NCI-H82 treated with DMSO at 0.1 percent for 48 hours (cell line): Measurements from ENCODE around the gene RELCH.
"Not testable (repeated sequence)": the region's sequence is repeated elsewhere in the genome, so short reads cannot be mapped to it uniquely, and the experiment has no call there.

Experiments used
- DNase-seq: peaks from one replicate; lab custom pipeline; 2025; ENCODE audit not compliant: unreplicated experiment; lab: John Stamatoyannopoulos, UW

RELCH gene

GRCh38 chr18:62186774-62187542 is at the start of gene RELCH, which contains the start of gene PIGN:
RELCH (plus strand) TSS chr18:62187255; CDS start chr18:62187506, 251 bp downstream.
PIGN (minus strand) TSS chr18:62187056; CDS start chr18:62161353, 25,703 bp downstream.
- DNase-seq: peak; percentile 96

GRCh38 chr18:62138461-62139235 is 48.4 kb upstream of the RELCH start:
- DNase-seq: no peak

DNA sequence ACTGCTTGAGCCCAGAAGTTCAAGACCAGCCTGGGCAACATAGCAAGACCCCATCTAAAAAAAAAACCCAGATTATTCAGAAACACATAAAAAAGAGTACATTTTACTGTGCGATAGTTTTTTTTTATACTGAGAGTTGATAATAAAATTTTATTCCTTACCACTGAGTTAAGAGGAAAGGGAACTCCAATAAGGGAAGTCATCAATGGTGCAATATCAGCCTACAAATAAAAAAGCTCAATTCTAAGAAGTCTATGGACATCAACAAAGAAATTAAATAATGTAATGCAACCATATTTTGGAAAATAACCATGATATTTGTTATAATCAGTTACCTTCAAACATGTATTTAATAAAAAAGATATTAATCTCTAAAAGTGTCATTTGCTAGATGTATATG is 46.8 kb upstream of the RELCH start:
- DNase-seq: no peak

GRCh38 chr18:62144338-62144737 is 42.7 kb upstream of the RELCH start:
- DNase-seq: no peak

GRCh38 chr18:62151068-62151771 is 35.8 kb upstream of the RELCH start:
- no peak for DNase-seq

DNA sequence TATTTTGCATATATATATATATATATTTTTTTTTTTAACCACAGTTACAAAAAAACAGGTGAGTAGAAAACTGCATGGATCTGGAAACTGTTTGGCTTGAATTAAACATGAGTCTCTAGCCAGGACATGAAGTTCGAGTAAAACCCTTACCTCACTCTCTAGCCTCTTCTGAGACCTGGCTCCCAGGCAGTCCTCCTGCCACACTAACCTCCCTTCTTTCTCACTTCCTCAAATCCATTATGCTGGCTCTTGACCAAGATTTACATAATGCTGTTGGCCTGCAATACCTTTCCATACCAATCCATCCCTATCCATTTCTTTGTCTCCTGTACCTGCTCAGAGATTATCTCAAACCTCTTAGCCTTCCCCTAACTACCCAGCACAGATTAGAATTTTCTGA is 34.2 kb upstream of the RELCH start:
- DNase-seq: no peak

DNA sequence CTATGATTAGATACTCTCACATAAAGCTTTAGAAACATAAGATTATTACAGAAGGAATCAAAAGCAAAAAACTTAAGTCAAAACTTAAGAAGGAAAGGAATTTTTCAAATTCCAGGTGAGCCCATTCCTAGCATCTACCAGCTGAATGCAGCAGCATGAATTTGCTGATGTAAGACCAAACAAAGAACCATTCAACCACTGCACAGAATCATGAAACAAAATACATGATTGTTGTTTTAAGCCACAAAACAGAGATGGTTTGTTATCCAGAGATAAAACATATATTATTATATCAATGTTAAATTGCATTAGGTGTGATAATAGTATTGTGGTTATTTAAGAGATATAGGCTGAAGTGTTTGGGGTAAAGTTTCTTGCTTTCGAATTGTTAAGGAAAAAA is 29.2 kb upstream of the RELCH start:
- no peak for DNase-seq

DNA sequence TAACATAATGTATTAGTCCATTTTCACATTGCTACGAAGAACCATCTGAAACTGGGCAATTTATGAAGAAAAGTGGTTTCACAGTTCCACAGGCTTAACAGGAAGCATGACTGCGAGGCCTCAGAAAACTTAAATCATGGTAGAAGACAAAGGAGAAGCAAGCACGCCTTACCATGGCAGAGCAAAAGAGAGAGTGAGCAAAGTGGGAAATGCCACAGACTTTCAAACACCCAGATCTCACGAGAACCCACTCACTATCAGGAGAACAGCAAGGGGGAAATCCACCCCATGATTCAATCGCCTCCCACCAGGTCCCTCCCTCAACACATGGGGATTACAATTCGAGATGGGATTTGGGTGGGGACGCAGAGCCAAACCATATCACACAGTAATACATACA is 22.7 kb upstream of the RELCH start:
- no peak for DNase-seq

DNA sequence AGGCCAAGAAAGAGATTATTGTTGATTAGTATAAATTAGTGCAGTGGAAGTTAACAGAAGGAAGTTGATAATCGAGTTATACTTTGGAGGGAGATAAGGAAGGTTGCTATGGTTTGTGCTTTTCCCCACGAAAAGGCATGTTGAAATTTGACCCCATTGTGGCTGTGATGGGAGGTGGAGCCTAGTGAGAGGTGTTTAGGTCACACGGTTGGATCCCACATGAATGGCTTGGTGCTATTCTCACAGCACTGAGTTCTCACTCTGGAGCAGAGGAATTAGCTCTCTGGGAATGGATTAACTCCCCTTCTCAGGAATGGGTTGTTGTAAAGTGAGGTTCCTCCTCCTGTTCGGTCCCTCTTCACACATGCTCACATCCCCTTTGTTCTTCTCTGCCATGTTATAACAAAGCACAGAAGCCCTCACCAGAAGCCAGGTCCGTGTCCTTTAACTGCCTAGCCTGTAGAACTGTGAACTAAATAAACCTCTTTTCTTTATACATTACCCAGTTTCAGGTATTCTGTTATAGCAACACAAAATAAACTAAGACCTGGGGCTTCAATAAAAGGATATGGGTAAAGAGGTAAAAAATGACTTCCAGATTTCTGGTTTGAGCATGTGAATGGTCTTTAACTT is 22.1 kb upstream of the RELCH start:
- no peak for DNase-seq

DNA sequence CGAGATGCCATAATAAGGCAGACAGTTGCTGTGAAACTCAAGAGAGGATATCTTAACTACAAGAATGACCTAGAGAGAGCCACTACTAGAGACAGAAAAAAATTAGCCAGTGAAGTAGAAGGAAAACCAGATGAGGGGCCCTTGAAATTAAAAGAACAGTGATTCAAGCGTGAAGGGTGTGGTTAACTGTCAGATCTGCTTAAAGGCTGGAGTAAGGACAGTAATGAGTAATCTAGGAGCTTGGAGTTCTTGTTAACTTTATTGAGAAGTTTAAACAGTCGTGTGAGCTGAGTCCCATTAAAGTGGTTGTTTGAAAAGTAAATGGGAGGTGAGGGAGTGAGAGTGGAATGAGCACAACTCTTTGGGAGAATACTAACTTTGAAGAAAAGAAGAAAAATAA is 21.5 kb upstream of the RELCH start:
- no peak for DNase-seq

- DNase-seq: not testable (repeated sequence)
These were observed 20.5 kb upstream of the RELCH start for GRCh38 chr18:62166524-62166923.

- no peak for DNase-seq
These were observed 16.2 kb upstream of the RELCH start for GRCh38 chr18:62170857-62171256.

DNA sequence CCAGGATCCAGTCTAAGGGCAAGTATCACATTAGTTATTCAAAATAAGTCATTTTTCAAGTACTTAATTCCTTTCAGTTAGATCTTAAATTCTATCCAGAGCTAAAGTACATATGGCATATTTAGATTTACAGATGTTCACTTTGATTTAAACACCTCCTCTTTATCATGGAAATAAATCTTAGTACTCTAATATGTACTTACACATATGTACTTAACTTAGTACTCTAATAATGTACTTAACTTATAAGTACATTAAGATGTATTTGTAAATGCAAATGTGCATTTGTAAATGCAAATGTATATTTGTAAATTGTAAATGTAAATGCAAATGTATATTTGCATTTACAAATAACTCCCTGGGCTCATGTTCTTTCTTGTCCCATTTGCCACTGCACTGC is 14.8 kb upstream of the RELCH start:
- no peak for DNase-seq

DNA sequence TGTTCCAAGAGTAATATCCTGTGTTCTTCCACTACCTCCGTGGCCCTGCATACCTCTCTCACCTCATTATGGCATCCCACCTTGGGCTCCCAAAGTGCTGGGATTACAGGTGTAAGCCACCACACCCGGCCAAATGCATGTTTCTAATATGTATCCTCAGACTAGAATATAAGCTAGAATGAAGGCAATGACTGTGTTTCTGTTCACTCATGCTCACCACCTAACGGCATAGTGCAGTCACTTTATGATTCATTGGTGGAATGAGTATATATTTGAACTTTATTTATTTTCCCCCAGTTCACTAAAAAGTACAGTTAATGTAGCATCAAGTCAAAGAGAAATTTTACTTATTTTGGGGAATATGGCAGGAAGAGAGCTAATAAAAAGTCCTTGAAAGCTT is 11.5 kb upstream of the RELCH start:
- no peak for DNase-seq

DNA sequence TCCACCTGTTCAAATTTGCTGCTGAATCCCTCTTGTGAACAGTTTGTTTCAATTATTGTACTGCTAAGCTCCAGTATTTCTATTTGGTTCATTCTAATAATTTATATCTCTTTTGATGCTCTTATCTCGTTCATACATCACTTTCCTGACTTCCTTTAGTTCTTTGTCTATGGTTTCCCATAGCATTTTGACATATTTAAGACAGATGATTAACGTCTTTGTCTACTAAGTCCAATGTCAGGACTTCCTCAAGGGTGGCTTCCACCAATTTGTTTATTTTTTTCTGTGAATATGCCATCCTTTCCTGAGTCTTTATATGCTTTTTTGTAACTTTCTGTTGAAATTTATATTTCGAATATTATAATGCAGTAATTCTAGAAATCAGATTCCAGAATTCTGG is 9.8 kb upstream of the RELCH start:
- DNase-seq: no peak

GRCh38 chr18:62179213-62179612 is 7.8 kb upstream of the RELCH start:
- no peak for DNase-seq

DNA sequence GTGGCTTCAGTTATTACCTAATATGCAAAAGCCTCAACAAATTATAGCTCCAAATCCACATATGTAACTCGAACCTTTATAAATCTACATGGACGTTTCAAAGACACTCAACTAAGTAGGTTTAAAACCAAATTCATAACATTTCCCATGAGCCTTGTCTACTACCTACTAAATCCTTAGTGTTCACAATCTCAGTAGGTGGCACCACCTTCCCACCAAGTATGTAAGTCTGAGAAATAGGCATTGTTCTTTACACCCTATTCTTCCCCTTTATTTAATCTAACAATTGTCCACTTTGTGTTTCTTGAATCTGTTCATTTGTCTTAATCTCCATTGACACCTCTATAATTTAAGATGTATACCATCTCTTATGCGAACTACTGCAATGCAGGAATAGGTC is 4.8 kb upstream of the RELCH start:
- no peak for DNase-seq

DNA sequence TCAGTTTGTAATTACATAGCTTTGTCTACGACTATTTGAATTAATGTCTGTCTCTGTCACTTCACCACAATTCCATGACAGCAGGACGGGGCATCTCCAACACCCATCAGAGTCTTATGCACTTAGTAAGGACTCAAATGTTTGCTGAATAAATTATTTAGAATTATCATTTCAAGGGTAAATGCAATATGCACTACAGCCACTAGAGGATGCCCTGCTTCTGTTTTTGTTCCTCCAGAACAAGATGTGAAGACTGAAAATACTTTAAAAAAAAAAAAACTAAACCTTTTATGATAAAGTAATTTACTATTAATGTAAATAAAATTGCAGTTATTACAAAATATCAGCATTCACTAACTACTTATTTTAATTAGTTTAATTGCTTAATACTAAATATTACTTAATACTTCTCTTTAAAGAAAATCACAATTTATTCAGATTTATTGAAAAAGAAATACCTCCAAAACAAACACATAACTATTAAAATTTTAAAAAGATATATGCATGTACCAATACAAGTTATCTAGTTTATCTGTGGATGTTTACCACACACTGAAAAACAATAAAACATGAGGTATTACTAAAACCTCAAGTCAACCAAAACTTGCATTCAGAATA is 3.4 kb upstream of the RELCH start:
- DNase-seq: peak; percentile 14

DNA sequence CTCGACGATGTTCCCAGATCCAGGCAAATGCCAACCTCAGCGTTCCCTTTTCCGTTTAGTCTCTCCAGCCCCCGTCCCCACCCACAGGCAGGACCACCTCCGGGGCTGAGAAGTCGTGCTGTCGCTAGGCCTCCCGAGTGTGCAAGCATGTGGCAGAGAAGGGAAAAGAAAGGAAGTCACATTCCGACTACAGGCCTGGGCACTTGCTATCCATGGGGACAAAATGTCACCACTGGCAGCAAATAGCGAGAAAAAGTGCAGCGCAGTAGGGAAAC is 619 bp upstream of the RELCH start:
- DNase-seq: peak; percentile 53

DNA sequence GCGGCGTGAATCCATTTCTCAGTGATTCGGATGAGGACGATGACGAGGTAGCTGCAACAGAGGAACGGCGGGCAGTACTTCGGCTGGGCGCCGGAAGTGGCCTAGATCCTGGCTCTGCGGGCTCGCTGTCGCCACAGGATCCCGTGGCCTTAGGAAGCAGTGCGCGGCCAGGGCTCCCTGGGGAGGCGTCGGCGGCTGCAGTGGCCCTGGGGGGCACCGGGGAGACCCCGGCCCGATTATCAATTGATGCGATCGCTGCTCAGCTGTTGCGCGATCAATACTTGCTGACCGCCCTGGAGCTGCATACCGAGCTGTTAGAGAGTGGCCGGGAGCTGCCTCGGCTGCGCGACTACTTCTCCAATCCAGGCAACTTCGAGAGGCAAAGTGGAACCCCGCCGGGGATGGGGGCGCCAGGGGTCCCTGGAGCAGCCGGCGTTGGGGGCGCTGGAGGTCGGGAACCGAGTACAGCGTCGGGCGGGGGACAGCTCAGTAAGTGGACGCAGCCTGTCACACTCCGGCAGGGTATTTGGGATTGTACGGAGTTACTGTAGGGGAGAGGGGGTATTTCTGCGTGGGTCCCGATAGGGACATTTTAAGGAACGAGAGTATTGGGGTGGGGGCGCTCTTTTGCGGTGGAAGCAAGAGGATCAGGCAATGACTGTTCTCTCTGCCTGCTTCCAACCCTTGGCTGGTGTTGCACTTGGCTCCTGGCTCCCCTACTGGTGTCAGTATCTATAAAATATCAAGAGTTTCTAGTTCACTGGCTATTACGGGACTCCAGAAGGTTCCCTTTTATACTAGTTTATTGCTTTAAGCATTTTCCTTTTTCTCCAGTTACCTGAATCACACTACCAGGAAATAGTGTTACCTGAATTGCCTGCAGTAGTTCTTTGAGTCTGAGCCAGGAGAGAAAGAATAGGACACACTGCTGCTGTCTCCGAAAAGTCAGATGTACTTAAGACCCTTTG is 772 bp downstream of the RELCH start:
- peak; percentile 39 for DNase-seq
